GM12872 (cell line): ENCODE results near the gene LRRC74A.

Source experiments
- TF ChIP-seq, protein P1 (sequence below): IDR thresholded peaks from 3 replicates; pipeline ENCODE4 v1.5.1; 2011; ENCODE audit warnings: low read depth, mild to moderate bottlenecking, low read length, moderate library complexity; ENCODE audit not compliant: insufficient read depth

LRRC74A gene

DNA sequence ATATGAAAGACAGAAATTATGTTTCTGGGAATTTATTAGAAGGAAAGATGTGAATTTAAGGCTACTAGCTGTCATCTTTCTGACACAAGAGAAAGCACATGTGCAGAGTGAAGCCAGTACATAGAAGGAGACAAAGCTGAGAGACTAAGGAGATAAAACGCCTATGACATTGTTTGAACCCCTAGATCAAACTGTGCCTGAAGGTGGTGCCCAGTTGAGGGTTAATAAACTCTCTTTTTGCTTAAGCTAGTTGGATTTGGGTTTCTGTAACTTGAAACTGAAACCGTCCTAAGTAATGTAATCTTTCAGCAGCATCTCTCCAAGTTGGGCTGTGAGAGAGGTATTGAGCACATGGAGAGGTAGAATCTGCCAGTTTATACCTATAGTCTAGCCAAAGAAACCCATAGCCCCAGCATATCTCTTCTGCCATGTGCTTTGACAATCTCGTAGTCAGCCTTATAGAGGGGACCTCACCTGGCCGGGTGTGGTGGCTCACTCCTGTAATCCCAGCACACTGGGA lies 84.2 kb downstream of the LRRC74A start:
- TF ChIP-seq, protein P1, sequence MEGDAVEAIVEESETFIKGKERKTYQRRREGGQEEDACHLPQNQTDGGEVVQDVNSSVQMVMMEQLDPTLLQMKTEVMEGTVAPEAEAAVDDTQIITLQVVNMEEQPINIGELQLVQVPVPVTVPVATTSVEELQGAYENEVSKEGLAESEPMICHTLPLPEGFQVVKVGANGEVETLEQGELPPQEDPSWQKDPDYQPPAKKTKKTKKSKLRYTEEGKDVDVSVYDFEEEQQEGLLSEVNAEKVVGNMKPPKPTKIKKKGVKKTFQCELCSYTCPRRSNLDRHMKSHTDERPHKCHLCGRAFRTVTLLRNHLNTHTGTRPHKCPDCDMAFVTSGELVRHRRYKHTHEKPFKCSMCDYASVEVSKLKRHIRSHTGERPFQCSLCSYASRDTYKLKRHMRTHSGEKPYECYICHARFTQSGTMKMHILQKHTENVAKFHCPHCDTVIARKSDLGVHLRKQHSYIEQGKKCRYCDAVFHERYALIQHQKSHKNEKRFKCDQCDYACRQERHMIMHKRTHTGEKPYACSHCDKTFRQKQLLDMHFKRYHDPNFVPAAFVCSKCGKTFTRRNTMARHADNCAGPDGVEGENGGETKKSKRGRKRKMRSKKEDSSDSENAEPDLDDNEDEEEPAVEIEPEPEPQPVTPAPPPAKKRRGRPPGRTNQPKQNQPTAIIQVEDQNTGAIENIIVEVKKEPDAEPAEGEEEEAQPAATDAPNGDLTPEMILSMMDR, result no peak

DNA sequence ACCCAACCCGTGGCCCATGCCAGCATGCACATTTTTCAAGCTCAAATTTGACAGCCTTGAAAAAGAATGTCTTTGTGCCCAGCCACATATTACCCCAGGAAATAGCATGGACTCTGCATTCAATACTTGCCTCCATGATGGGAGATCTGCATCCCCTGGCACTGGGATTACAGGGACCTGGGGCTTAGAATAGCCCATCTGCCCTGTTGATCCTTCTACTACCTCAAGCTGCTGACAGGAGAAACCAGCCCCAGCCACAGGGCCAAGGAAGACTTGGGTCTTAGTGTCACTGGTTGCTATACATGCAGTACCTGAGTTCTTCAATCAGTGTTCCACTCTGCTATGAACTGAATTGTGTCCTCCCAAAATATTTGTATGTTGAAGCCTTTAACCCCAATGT lies 85.3 kb downstream of the LRRC74A start:
- TF ChIP-seq, protein P1, result no peak

DNA sequence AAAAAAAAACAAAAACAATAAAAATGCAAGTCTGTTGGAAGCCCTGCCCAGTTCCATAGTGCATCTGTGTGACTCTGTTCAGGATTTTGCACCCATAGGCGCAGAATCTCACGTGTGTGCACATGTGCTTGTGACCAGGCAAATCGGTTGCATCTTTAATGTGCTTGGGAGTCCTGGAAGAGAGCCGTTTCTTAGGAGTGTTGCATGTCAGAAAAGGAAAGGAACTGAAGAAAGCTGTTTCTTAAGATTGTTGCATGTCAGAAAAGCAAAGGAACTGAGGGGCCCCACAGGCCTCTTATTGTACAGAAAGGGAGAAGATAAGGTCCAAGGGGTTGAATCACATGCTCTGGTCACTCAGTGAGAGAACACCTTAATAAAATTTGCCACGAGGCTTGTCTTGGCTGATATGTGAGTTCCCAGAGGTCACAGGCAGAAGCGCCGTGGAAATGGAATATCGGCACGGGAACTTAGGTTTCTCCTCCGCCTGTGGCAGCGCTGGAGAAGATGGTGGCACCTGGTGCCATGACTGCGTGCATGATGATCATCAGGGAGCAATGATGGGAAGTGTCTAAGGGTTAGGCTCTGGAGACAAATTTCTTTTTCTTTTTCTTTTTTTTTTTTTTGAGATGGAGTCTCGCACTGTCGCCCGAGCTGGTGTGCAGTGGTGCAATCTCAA lies 90.0 kb downstream of the LRRC74A start:
- TF ChIP-seq, protein P1, result no peak

DNA sequence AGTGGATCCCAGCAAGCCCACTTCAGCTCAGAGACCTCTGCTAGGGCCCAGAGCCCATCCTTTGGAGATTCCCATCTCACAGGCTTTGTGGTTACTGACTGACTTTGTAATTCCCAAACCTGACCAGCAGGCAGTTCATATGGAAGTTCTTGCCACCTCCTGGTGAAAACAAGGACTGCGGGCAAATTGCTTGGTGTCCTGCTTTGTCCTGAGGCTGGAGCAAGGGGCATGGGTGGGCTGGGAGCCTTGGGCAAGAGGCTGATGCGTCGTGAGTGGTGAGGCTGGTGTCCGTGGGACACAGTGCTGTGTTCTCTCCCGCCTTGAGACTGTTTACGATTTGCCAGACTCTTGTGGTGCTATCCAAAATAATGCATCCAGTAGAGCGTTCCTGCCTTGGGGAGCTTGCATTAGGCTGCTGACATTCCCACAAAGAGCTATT lies 91.0 kb downstream of the LRRC74A start:
- TF ChIP-seq, protein P1, result peak; percentile 70

DNA sequence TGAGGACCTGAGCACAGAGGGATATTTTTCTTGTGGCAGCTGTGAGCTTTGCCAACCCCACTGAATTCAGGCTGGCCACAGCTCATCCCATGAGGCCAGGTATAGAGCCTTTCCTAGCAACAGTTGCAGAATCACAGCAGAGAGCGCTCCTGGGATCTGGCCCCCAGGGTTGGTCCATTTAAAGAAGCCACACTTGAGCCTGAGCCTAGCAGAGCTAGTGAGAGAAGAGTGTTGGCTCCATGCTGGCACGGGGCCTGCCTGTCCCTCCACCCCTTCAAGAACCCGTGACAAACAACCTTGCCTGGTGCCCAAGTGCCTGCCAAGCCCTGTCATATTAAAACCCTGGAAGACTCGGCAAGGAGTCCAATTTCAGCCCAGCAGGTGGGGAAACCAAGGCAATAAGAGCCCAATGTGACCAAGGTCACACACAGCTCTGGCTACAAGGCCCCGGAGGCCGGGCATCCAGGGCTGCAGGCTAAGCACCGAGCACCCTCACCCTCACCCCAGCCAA lies 91.6 kb downstream of the LRRC74A start:
- TF ChIP-seq, protein P1, result no peak

DNA sequence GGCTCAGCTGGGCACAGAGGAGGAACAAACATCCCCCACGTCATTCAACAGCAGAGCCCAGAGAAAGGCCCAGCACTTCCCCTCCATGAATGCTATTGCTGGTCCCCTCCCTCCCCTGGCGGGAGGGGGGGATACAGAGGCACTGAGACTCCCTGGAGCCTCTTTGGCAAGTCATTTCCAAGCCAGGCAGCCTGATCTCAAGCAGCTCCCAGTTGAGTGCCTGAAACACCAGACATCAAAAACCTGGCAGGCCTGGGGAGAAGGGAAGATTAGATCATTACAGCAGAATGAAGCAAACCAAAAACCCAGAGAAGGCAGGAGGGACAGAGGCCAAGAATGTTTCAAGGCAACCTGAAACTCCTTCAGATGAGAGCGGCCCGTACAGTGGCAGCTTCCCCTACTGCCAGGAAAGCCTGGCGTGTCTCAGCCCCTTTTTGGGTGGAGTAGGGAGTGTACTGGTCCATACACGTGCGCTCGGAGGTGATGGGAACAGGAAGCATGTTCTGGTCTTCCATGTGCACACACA lies 92.1 kb downstream of the LRRC74A start:
- TF ChIP-seq, protein P1, result no peak

DNA sequence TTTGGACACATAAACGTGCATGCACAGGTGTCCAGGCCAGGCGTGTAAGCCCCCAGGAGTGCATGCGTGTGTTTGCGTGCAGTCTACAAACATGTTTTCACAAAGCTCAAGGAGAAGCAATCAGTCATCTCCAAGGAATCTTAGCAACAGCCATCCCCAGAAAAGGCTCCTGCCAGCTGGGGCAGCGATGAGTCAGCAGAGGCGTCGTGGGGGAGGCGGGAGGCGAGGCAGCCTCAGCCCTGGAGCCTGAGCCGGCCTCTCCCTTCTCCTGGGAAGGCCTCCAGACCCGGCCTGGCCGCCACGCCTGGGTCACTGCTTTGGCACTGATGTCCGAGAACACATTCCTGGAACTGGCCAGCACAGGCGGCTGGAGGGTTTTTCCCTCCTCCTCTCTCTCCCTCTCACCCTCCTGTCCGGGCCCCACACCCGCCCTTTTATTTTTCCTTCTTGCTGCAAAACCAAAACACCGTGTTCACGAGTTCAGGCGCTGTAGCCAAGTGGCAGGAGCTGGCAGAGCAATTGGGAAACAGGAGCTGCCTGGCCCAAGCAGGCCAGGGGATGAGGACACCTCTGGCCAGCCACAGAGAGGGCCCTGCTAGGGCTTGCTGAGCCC lies 92.7 kb downstream of the LRRC74A start:
- TF ChIP-seq, protein P1, result no peak
